Measurements from ENCODE around the gene NAT14. TPM values are rescaled to one million over a fixed set of nuclear protein-coding genes. Genes with fewer than 3 reads are reported as not detected.
A peak's percentile ranks its signal among the peaks of the same experiment; 100 is the strongest.

Gene NAT14
- total and polyA plus RNA-seq, 2 of the 8 experiments (the other 6 are each of a cell fraction or from before 2014, with no cell fraction given), result 47.1 to 71.2 TPM

DNA sequence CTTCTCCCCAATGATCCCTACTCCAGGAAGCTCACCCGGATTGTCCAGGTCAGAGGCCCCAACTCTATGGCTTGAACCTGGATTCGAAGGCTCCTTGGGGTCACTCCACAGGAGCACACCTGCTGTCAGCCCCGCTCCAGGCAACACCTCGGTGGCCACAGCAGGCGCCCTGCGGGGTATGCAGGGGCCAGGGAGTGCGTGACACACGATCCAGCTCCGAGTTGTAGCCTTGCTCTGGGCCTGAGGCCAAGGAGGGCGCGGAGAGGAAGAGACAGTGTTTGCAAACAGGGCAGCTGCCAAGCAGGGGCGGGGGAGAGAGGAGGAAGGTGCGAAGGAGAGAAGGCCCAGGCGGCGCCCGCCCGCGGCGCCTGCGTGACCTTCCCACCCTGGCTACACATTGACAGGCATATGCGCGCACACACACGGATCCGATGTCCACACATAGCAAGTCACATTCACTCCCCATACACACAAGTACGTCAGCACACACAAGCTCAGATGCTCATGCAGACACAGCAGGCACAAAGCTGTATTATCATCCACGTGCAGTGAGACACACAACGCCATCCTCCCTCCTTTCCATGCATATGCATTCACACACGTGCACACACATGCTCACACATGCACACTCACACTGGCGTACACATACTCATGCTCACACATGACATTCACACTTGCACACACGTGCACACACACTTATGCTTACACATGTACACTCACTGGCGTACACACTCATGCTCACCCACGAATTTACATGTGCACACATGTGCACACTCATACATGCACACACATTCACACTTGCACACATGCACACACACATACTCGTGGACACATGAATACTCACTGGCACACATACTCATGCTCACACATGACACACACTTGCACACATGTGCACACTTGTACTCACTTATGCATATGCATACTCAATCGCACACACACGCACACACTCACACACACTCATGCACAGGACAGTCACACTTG lies 41.5 kb downstream of the NAT14 start:
- H2BK5ac ChIP-seq (ENCODE audit: low read depth, low read length), result peak overlapping the region; percentile 55; the same call in 1 of the 2 replicates
- peak overlapping the region; percentile 28 for H4K5ac ChIP-seq (ENCODE audit: insufficient read length, low read depth, low read length)
- peaks cover 0 to 9% of the 10 kb centered on the region in 2 experiments for H4K20me1 ChIP-seq (replicated peaks in 1 of 2; ENCODE audit: control insufficient read depth in 1 of 2, insufficient read depth in 2 of 2, low read length in 2 of 2)
- peaks cover 0 to 9% (median 2%) of the 10 kb centered on the region in 4 experiments; a peak in 3 of 7 replicates for H3K4me1 ChIP-seq (replicated peaks in 1 of 4; ENCODE audit: control insufficient read depth in 3 of 4, insufficient read depth in 4 of 4, low read length in 3 of 4)
- peaks cover 0 to 7% of the 10 kb centered on the region in 2 experiments; a peak in 2 of 4 replicates for H3K9me3 ChIP-seq (ENCODE audit: insufficient read depth in 2 of 2, low read depth in 1 of 2, low read length in 1 of 2)
- peak overlapping the region; percentile 86; the same call in 1 of the 2 replicates for H2BK12ac ChIP-seq (ENCODE audit: low read depth, low read length)
- H3K18ac ChIP-seq (ENCODE audit: extremely low read depth, low read length), result no peak overlapping the region
- no peak overlapping the region for H3K56ac ChIP-seq (replicated peaks; ENCODE audit: insufficient read length, low read depth, low read length)
- H3K23ac ChIP-seq (ENCODE audit: insufficient read length), result no peak overlapping the region
- peak overlapping the region; percentile 95 for H4K91ac ChIP-seq (replicated peaks; ENCODE audit: insufficient read length, low read length)
- H3K4ac ChIP-seq (replicated peaks; ENCODE audit: insufficient read length, low read depth, low read length), result peak overlapping the region; percentile 87
- H2AK5ac ChIP-seq (ENCODE audit: low read depth, low read length), result peak overlapping the region; percentile 95
- H2BK120ac ChIP-seq (replicated peaks; ENCODE audit: low read depth, low read length), result no peak overlapping the region
- TF ChIP-seq SIX5 (IDR thresholded peaks at IDR 0.05; ENCODE audit: low read depth, low read length) (no peak), POLR2A (IDR thresholded peaks at IDR 0.05; ENCODE audit: control extremely low read depth in 1 of 2, low read depth in 2 of 2, low read length in 2 of 2) (no peak), GABPA (IDR thresholded peaks at IDR 0.05; ENCODE audit: borderline replicate concordance, insufficient read depth, low read length) (0 out of 2 replicates have a peak, but pooled peaks have one; percentile 19)
- FAIRE-seq (peak; percentile 7), DNase-seq (ENCODE audit: low read depth in 1 of 2, low spot score in 2 of 2) (no peak)
- no peak overlapping the region for H2AFZ ChIP-seq (ENCODE audit: low read length)
- no peaks in the 10 kb centered on the region for H3K23me2 ChIP-seq (ENCODE audit: low read depth, low read length)
- H3K27ac ChIP-seq (ENCODE audit: low read depth, low read length), result peak overlapping the region; percentile 31; the same call in 1 of the 2 replicates
- H3K9ac ChIP-seq (replicated peaks in 1 of 4; ENCODE audit: extremely low read depth in 1 of 4, low read depth in 3 of 4, low read length in 3 of 4), result no peak overlapping the region
- H2BK15ac ChIP-seq (ENCODE audit: low read length), result peak overlapping the region; percentile 93; the same call in 1 of the 2 replicates
- WGBS, 2 experiments (ENCODE audit: extremely low coverage in 1 of 2, insufficient coverage in 1 of 2, insufficient read length in 1 of 2, insufficient replicate concordance in 2 of 2, low coverage in 1 of 2, low lambda C conversion rate in 2 of 2, missing lambda C conversion rate in 1 of 2), result 84% methylated on average over 35 of the region's 35 CpGs; no CpG with 5 or more reads in 1 of the 2 experiments
- CTCF ChIA-PET (ENCODE audit: partially characterized antibody), result interaction anchor here (1.1 kb wide), 1 partner anchor 22 kb away, joined by 4 read pairs; no protein-coding TSS in a partner anchor
- no peak overlapping the region for H3K4me3 ChIP-seq (ENCODE audit: extremely low read depth in 1 of 4, insufficient read depth in 2 of 4, low read depth in 3 of 4, low read length in 4 of 4)
- H3K79me2 ChIP-seq (ENCODE audit: control insufficient read depth in 1 of 2, insufficient read depth in 2 of 2, low read length in 2 of 2), result no peaks in the 10 kb centered on the region
- H3K14ac ChIP-seq (ENCODE audit: insufficient read length), result no peak overlapping the region
- H3K79me1 ChIP-seq (ENCODE audit: low read depth, low read length), result no peaks in the 10 kb centered on the region
- H2BK20ac ChIP-seq (ENCODE audit: low read length), result no peak overlapping the region
- no peaks in the 10 kb centered on the region; a peak in 1 of 8 replicates for H3K36me3 ChIP-seq (ENCODE audit: control insufficient read depth in 2 of 4, insufficient read depth in 4 of 4, low read length in 3 of 4)
- peak overlapping the region in 1 of 2 experiments; percentile 11; a peak in 1 of 4 replicates for H3K4me2 ChIP-seq (ENCODE audit: insufficient read depth in 1 of 2, low read depth in 2 of 2, low read length in 2 of 2)
- H4K8ac ChIP-seq (ENCODE audit: extremely low read depth, insufficient read depth, low read length), result peak overlapping the region; percentile 28
- no peaks in the 10 kb centered on the region for H3K27me3 ChIP-seq (replicated peaks in 1 of 4; ENCODE audit: control insufficient read depth in 3 of 4, extremely low read depth in 1 of 4, insufficient read depth in 3 of 4, low read length in 3 of 4)
- POLR2A ChIA-PET (ENCODE audit: partially characterized antibody), result interaction anchor here (0.6 to 1.5 kb wide), 7 partner anchors 9 to 89 kb away, joined by 3 to 6 read pairs (median 3); no protein-coding TSS in a partner anchor
